SK-N-SH (cell line): ENCODE results near the gene PCDHGA2. TPM values are rescaled to one million over a fixed set of nuclear protein-coding genes. Genes with fewer than 3 reads are reported as not detected.
A peak's percentile ranks its signal among the peaks of the same experiment; 100 is the strongest.
"Not testable (repeated sequence)": the region's sequence is repeated elsewhere in the genome, so short reads cannot be mapped to it uniquely, and the experiment has no call there.

Source experiments
- CTCF ChIA-PET: fragments of 300-600, 350-600 bp; formaldehyde crosslinking; extraction: SDS; loops from one replicate; lab custom pipeline; 2021; lab: Yijun Ruan, JAX
- POLR2A ChIA-PET: fragments of 350-600 bp; sonication (Branson Sonifier 250); formaldehyde crosslinking; extraction: SDS; loops from one replicate; lab custom pipeline; 2020; ENCODE audit warnings: antibody characterized with exemption, inconsistent platforms; lab: Yijun Ruan, JAX
- DNase-seq: peaks from one replicate; pipeline ENCODE4 v3.0.0; 2012
- H2AFZ ChIP-seq: fragments of 200-600 bp; sonication (generic); 2 replicates; pipeline ENCODE4 v1.8.1; 2016; ENCODE audit warnings: antibody characterized with exemption, mild to moderate bottlenecking, low read depth
- H3F3A ChIP-seq: fragments of 200-600 bp; sonication (generic); replicated peaks from 2 replicates; pipeline ENCODE3; 2016; ENCODE audit warnings: antibody characterized with exemption, mild to moderate bottlenecking; ENCODE audit not compliant: insufficient read depth
- H3K27ac ChIP-seq, 2 experiments: fragments of 200-500 bp in 1 of 2; fragments of 200-600 bp in 1 of 2; sonication (Bioruptor generic) in 1 of 2; sonication (generic), shearing (Covaris generic) in 1 of 2; 2 replicates each; pipeline versions ENCODE4 v1.5.1 to v1.6.1; 2014 to 2016; ENCODE audit warnings: low read depth in 2 of 2, inconsistent platforms in 1 of 2, low read length in 1 of 2, mild to moderate bottlenecking in 1 of 2, mixed read lengths in 1 of 2
- H3K27me3 ChIP-seq: fragments of 200-600 bp; sonication (generic), shearing (Covaris generic); 2 replicates; pipeline ENCODE4 v1.6.1; 2016; ENCODE audit warnings: mixed run types; ENCODE audit not compliant: insufficient read depth
- H3K36me3 ChIP-seq, 2 experiments: fragments of 200-500 bp in 1 of 2; fragments of 200-600 bp in 1 of 2; sonication (Bioruptor generic) in 1 of 2; sonication (generic) in 1 of 2; replicated peaks in 1 of 2; 2 replicates each; pipeline versions ENCODE3 to v1.5.1; 2014 to 2016; ENCODE audit warnings: low read length in 1 of 2, mild to moderate bottlenecking in 1 of 2; ENCODE audit not compliant: insufficient read depth in 2 of 2, control insufficient read depth in 1 of 2
- H3K4me1 ChIP-seq, 2 experiments: fragments of 200-500 bp in 1 of 2; fragments of 200-600 bp in 1 of 2; sonication (Bioruptor generic) in 1 of 2; sonication (generic), shearing (Covaris generic) in 1 of 2; 2 replicates each; pipeline versions ENCODE4 v1.5.1 to v1.6.1; 2014 to 2016; ENCODE audit warnings: low read depth in 1 of 2, low read length in 1 of 2, mixed run types in 1 of 2; ENCODE audit not compliant: insufficient read depth in 2 of 2, control insufficient read depth in 1 of 2
- H3K4me2 ChIP-seq: fragments of 200-600 bp; sonication (generic), shearing (Covaris generic); 2 replicates; pipeline ENCODE4 v1.6.1; 2017; ENCODE audit warnings: mixed run types
- H3K4me3 ChIP-seq, 2 experiments: fragments of 200-500 bp in 1 of 2; fragments of 200-600 bp in 1 of 2; sonication (Bioruptor generic) in 1 of 2; sonication (generic), shearing (Covaris generic) in 1 of 2; 2 replicates each; pipeline versions ENCODE4 v1.5.1 to v1.8.1; 2014 to 2016; ENCODE audit warnings: low read depth in 2 of 2, inconsistent platforms in 1 of 2, low read length in 1 of 2, mild to moderate bottlenecking in 1 of 2, mixed read lengths in 1 of 2, moderate library complexity in 1 of 2
- H3K79me2 ChIP-seq: fragments of 200-600 bp; sonication (generic); 2 replicates; pipeline ENCODE4 v1.8.1; 2017; ENCODE audit warnings: mild to moderate bottlenecking; ENCODE audit not compliant: insufficient read depth
- H3K9ac ChIP-seq: fragments of 200-600 bp; sonication (generic); 2 replicates; pipeline ENCODE4 v1.6.1; 2017; ENCODE audit warnings: mixed run types
- H3K9me2 ChIP-seq: fragments of 200-600 bp; sonication (generic); 2 replicates; pipeline ENCODE4 v1.6.1; 2017; ENCODE audit warnings: mixed run types
- H3K9me3 ChIP-seq: fragments of 200-600 bp; sonication (generic); 2 replicates; pipeline ENCODE4 v1.6.1; 2017; ENCODE audit warnings: mixed run types, mild to moderate bottlenecking, moderate library complexity
- H4K20me1 ChIP-seq: fragments of 200-600 bp; sonication (generic); 2 replicates; pipeline ENCODE4 v1.6.1; 2017; ENCODE audit warnings: mild to moderate bottlenecking, mixed run types; ENCODE audit not compliant: insufficient read depth
- CTCF ChIP-seq: fragments of 200-600 bp; sonication (generic); IDR thresholded peaks from 2 replicates; pipeline ENCODE4 v1.6.1; 2017; ENCODE audit warnings: antibody characterized with exemption, mild to moderate bottlenecking, moderate library complexity
- GABPA ChIP-seq: IDR thresholded peaks from 2 replicates; pipeline ENCODE4 v1.4.0; 2012; ENCODE audit warnings: low read depth, mild to moderate bottlenecking
- IRF3 ChIP-seq: fragments of 150-350 bp; IDR thresholded peaks from 2 replicates; pipeline ENCODE4 v1.6.1; 2016; ENCODE audit warnings: mild to moderate bottlenecking, low read depth, low read length
- NRF1 ChIP-seq: IDR thresholded peaks from 2 replicates; pipeline ENCODE4 v1.6.1; 2012; ENCODE audit warnings: low read depth, mild to moderate bottlenecking, low read length
- POLR2AphosphoS5 ChIP-seq: IDR thresholded peaks from 2 replicates; pipeline ENCODE4 v1.6.1; 2012; ENCODE audit warnings: low read depth, low read length
- SMC3 ChIP-seq: IDR thresholded peaks from 2 replicates; pipeline ENCODE4 v1.6.1; 2012; ENCODE audit warnings: low read depth, low read length, improper control_type of control experiment
- TEAD4 ChIP-seq: IDR thresholded peaks from 2 replicates; pipeline ENCODE4 v1.4.0; 2012; ENCODE audit warnings: mild to moderate bottlenecking, borderline replicate concordance; ENCODE audit not compliant: insufficient read depth
- WGBS: methylation state at CpG from one replicate; pipeline ENCODE4 v1.1.6; 2017; ENCODE audit warnings: low lambda C conversion rate; 5-methylcytosine and 5-hydroxymethylcytosine counted together
- polyA plus RNA-seq, 3 experiments: library from polyadenylated mRNA; depleted of rRNA; stranded (reverse); fragments of >200 nt; gene quantifications; 2 replicates each; pipeline ENCODE4 v1.2.3, GENCODE V29; 2012

PCDHGA2 gene
- polyA plus RNA-seq, 1 of the 3 experiments (the other 2 are of a cell fraction), result 1.4 TPM

GRCh38 chr5:141374627-141375026 is 36.1 kb downstream of the PCDHGA2 start:
- Histone ChIP-seq H3K4me1 (no peaks in the 10 kb centered on the region), H3K36me3 (peaks cover 0 to 14% of the 10 kb centered on the region in 2 experiments), H2AFZ (no peak overlapping the region), H3F3A (no peaks in the 10 kb centered on the region), H3K9me2 (no peaks in the 10 kb centered on the region), H3K9ac (no peak overlapping the region), H4K20me1 (no peaks in the 10 kb centered on the region), H3K4me2 (no peak overlapping the region), H3K27me3 (no peaks in the 10 kb centered on the region), H3K9me3 (no peaks in the 10 kb centered on the region; the same call in 1 of the 2 replicates), H3K27ac (no peak overlapping the region), H3K4me3 (no peak overlapping the region), H3K79me2 (no peaks in the 10 kb centered on the region)
- 69% methylated on average over 14 of the region's 14 CpGs for WGBS
- DNase-seq, result no peak
- no peak for TF ChIP-seq TEAD4
- TF ChIP-seq GABPA, result no peak
- TF ChIP-seq POLR2AphosphoS5, result no peak
- no peak for TF ChIP-seq IRF3
- no peak for TF ChIP-seq SMC3
- no peak for TF ChIP-seq NRF1
- ChIA-PET POLR2A (no interaction called here), CTCF (interaction anchor here (0.7 to 1.8 kb wide), 6 partner anchors 12 to 193 kb away, joined by 3 to 8 read pairs (median 4); partner anchors contain the start of gene PCDHB14)

GRCh38 chr5:141375444-141376155 is 37.0 kb downstream of the PCDHGA2 start:
- H2AFZ ChIP-seq, H3K4me3 ChIP-seq, H3F3A ChIP-seq, H3K27me3 ChIP-seq, H3K4me1 ChIP-seq, H3K9ac ChIP-seq, H3K9me2 ChIP-seq, DNase-seq, H4K20me1 ChIP-seq, H3K9me3 ChIP-seq, H3K4me2 ChIP-seq, H3K27ac ChIP-seq, H3K79me2 ChIP-seq, POLR2A ChIA-PET: not testable (repeated sequence)
- WGBS, result 72% methylated on average over 9 of the region's 48 CpGs
- H3K36me3 ChIP-seq, result peaks cover 0 to 14% of the 10 kb centered on the region in 2 experiments
- CTCF ChIA-PET, result interaction anchor here (1.5 to 1.8 kb wide), 3 partner anchors 152 to 192 kb away, joined by 3 to 8 read pairs (median 6); partner anchors contain the start of gene PCDHB14
- TF ChIP-seq CTCF, result 0 out of 2 replicates have a peak, but pooled peaks have one; percentile 7
